Aorta (tissue), 5 donors: ENCODE measurements around the gene SERPIND1. TPM values are rescaled to one million over a fixed set of nuclear protein-coding genes. Genes with fewer than 3 reads are reported as not detected.
"Not testable (repeated sequence)": the region's sequence is repeated elsewhere in the genome, so short reads cannot be mapped to it uniquely, and the experiment has no call there.

Source experiments
- ATAC-seq: fragments of 200-7000 bp; cut with Tn5 transposase; one replicate; pipeline ENCODE4 v1.9.1; 2022; ENCODE audit warnings: moderate library complexity; ENCODE audit not compliant: low FRiP score
- DNase-seq, 2 donors: peaks; one replicate each; pipeline ENCODE4 v3.0.0-alpha.2; 2020
- H3K27ac ChIP-seq, 2 donors: one replicate each; pipeline ENCODE4 v1.5.1; 2013; ENCODE audit warnings: low read length in 2 of 2, mild to moderate bottlenecking in 2 of 2, moderate library complexity in 2 of 2, control low read depth in 1 of 2, inconsistent platforms in 1 of 2, low read depth in 1 of 2
- H3K27me3 ChIP-seq, 2 donors: one replicate each; pipeline ENCODE4 v1.6.1; 2013; ENCODE audit warnings: control low read depth in 1 of 2, low read length in 1 of 2, mild to moderate bottlenecking in 1 of 2, moderate library complexity in 1 of 2; ENCODE audit not compliant: insufficient read depth in 2 of 2, control insufficient read depth in 1 of 2
- H3K36me3 ChIP-seq, 2 donors: one replicate each; pipeline ENCODE4 v1.6.1; 2013; ENCODE audit warnings: control low read depth in 1 of 2, low read length in 1 of 2, mild to moderate bottlenecking in 1 of 2; ENCODE audit not compliant: insufficient read depth in 2 of 2, control insufficient read depth in 1 of 2
- H3K4me1 ChIP-seq, 2 donors: one replicate each; pipeline ENCODE4 v1.6.1; 2013; ENCODE audit warnings: low read length in 2 of 2, control low read depth in 1 of 2, mild to moderate bottlenecking in 1 of 2, moderate library complexity in 1 of 2; ENCODE audit not compliant: insufficient read depth in 2 of 2, control insufficient read depth in 1 of 2
- H3K4me3 ChIP-seq, 2 donors: one replicate each; pipeline ENCODE4 v1.5.1; 2013; ENCODE audit warnings: low read length in 2 of 2, control low read depth in 1 of 2, mild to moderate bottlenecking in 1 of 2
- H3K9me3 ChIP-seq: one replicate; pipeline ENCODE4 v1.6.1; 2013; ENCODE audit warnings: mild to moderate bottlenecking, low read length; ENCODE audit not compliant: control insufficient read depth
- WGBS, 2 donors: extraction: QIAGEN DNeasy Blood & Tissue Kit; methylation state at CpG; one replicate each; pipeline ENCODE4 v1.1.7; 2013; 5-methylcytosine and 5-hydroxymethylcytosine counted together
- intact Hi-C, 2 donors: fragments of 100-400 bp; cut with DNase I; formaldehyde crosslinking; loops; one replicate each; pipeline versions ENCODE4 v1.14.2 to v1.15.0; 2022
- polyA plus RNA-seq, 2 donors: library from polyadenylated mRNA; stranded (reverse); fragments of 200-250 nt; gene quantifications; one replicate each; pipeline ENCODE4 v1.2.3, GENCODE V29; 2013
- total RNA-seq, 2 donors: library from RNA; stranded (reverse); fragmentation: NEBNext Ultra II Directional; extraction: Animal tissue kit (Norgen Biotek cat#: 25700); gene quantifications; one replicate each; pipeline ENCODE4 v1.2.1, GENCODE V29; 2021
- donor health status: healthy with polysubstance abuse.
- donor health status: Bipolar disorder and iron deficiency.
- donor health status: DM: no; HTN: no; CAD: no.
- donor health status: DM: no; HTN: no; CAD: no.
- donor health status: DM: yes; HTN: yes; CAD: no.

The SERPIND1 gene
- total and polyA plus RNA-seq, 4 donors, result 0.15 to 0.38 (median 0.23) TPM; not detected in 1

DNA sequence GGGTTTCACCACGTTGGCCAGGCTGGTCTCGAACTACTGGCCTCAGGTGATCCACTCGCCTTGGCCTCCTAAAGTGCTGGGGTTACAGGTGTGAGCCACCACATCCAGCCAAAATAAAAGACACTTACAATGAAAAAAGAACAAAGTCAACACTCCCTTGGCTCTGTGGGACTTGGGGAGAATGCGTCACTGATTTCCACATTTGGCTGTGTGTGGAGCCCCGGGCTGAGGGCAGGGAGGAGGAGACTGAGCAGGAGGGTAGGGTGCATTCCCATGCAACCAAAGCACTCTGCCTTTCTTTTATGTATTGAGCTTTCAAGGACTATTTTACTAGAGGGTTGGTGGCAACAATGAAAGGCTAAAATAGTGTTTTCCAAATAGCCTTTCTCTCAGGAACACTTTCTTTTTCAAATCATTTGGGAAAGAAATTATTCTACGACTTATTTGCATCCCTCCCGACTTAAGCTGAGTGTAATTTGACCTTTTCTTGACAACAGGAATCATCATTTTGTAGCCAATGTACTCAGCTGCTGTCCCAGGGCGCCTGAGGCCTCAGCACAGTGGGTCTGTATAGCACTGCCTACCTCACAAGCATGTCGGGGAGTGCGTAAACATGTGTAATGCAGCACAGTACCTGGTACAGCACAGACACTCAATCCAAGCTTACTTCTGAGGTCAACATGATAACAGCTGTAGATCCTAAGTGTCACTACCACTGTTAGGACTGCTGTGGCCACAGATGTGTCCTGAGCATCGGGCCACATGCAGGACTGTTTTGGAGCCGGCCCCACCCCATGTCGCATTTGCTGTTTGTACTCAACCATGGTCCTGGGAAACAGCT, 10.1 kb upstream of the SERPIND1 start:
- 79 to 86% methylated on average over 13 of the region's 13 CpGs for WGBS, 2 donors
- Histone ChIP-seq H3K4me3 (no peak overlapping the region), H3K27me3 (no peaks in the 10 kb centered on the region), H3K9me3 (no peaks in the 10 kb centered on the region), H3K36me3 (peaks cover 0 to 6% of the 10 kb centered on the region in 2 donors), H3K4me1 (no peaks in the 10 kb centered on the region), H3K27ac (no peak overlapping the region)
- intact Hi-C loops, result no loop called here
- DNase-seq (no peak), ATAC-seq (no peak)

GRCh38 chr22:20764471-20764720, 9.5 kb upstream of the SERPIND1 start:
- H3K9me3 ChIP-seq, result no peaks in the 10 kb centered on the region
- no peaks in the 10 kb centered on the region for H3K27me3 ChIP-seq
- DNase-seq (no peak), ATAC-seq (no peak)
- H3K4me3 ChIP-seq, result no peak overlapping the region
- no peak overlapping the region for H3K27ac ChIP-seq
- intact Hi-C loops, result no loop called here
- no peaks in the 10 kb centered on the region for H3K4me1 ChIP-seq
- 82 to 88% methylated on average over 7 of the region's 7 CpGs for WGBS, 2 donors
- H3K36me3 ChIP-seq, result peaks cover 0 to 6% of the 10 kb centered on the region in 2 donors

DNA sequence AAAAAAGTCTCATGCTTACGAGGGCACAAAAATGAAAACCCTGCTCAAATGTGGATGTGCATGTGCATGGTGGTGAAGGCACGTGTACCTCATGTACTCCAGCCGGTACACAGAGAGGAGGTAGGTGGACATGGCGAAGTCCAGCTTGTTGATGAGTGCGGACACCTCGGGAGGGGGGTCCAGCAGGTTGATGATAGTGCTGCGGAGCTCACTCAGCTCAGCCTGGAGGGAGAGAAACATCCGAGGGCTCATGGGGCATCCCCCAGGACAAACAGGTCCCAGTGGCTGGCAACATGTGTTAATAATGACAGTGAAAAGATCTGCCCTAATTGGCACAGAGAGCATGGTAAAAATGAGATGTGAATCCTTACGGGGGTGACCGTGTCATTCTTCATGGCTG, 9.2 kb upstream of the SERPIND1 start:
- H3K4me1 ChIP-seq, result no peaks in the 10 kb centered on the region
- H3K27me3 ChIP-seq, result no peaks in the 10 kb centered on the region
- peaks cover 0 to 6% of the 10 kb centered on the region in 2 donors for H3K36me3 ChIP-seq
- no peak overlapping the region for H3K27ac ChIP-seq
- no peak for DNase-seq
- no peak overlapping the region for H3K4me3 ChIP-seq
- no peak for ATAC-seq
- 94 to 95% methylated on average over 10 of the region's 10 CpGs for WGBS, 2 donors
- intact Hi-C loops, result no loop called here
- no peaks in the 10 kb centered on the region for H3K9me3 ChIP-seq

GRCh38 chr22:20765938-20766337, 8.0 kb upstream of the SERPIND1 start:
- WGBS, 2 donors, result 88% methylated on average over 2 of the region's 2 CpGs
- no peaks in the 10 kb centered on the region for H3K27me3 ChIP-seq
- H3K4me3 ChIP-seq, result no peak overlapping the region
- ATAC-seq (no peak), DNase-seq (no peak)
- H3K36me3 ChIP-seq, result peaks cover 0 to 6% of the 10 kb centered on the region in 2 donors
- H3K9me3 ChIP-seq, result no peaks in the 10 kb centered on the region
- no peaks in the 10 kb centered on the region for H3K4me1 ChIP-seq
- H3K27ac ChIP-seq, result no peak overlapping the region
- intact Hi-C loops, result no loop called here

DNA sequence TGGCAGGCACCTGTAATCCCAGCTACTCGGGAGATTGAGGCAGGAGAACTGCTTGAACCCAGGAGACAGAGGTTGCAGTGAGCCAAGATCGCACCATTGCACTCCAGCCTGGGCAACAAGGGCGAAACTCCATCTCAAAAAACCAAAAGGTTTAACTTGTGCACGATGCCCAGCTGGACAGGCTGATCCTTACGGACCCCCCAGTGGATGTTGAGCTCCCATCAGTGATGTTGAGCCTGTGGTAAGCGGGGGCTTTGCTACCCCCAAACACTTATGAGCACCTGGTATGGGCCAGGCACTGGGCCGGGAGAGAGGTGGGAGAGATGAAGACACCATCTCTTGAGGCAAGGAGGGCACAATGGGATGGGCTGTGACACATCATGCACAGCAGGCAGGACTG, 7.4 kb upstream of the SERPIND1 start:
- ATAC-seq (no peak), DNase-seq (no peak)
- 99% methylated on average over 7 of the region's 7 CpGs for WGBS, 2 donors
- no peaks in the 10 kb centered on the region for H3K27me3 ChIP-seq
- H3K4me1 ChIP-seq, result no peaks in the 10 kb centered on the region
- H3K9me3 ChIP-seq, result no peaks in the 10 kb centered on the region
- H3K4me3 ChIP-seq, result no peak overlapping the region
- peaks cover 0 to 6% of the 10 kb centered on the region in 2 donors for H3K36me3 ChIP-seq
- intact Hi-C loops, result no loop called here
- no peak overlapping the region for H3K27ac ChIP-seq

GRCh38 chr22:20769496-20769826, 4.5 kb upstream of the SERPIND1 start:
- H3K27ac ChIP-seq, intact Hi-C loops, DNase-seq, ATAC-seq, H3K27me3 ChIP-seq, H3K36me3 ChIP-seq, H3K4me1 ChIP-seq, H3K9me3 ChIP-seq, H3K4me3 ChIP-seq: not testable (repeated sequence)
- WGBS, 2 donors, result 87 to 92% methylated on average over 9 of the region's 9 CpGs

GRCh38 chr22:20771918-20772625, 1.8 kb upstream of the SERPIND1 start:
- no peaks in the 10 kb centered on the region for H3K9me3 ChIP-seq
- H3K27me3 ChIP-seq, result no peaks in the 10 kb centered on the region
- no peaks in the 10 kb centered on the region for H3K36me3 ChIP-seq
- DNase-seq, result no peak
- H3K4me3 ChIP-seq, result no peak overlapping the region
- intact Hi-C loops, result no loop called here
- 85 to 91% methylated on average over 9 of the region's 9 CpGs for WGBS, 2 donors
- no peak for ATAC-seq
- H3K4me1 ChIP-seq, result no peaks in the 10 kb centered on the region
- no peak overlapping the region for H3K27ac ChIP-seq

DNA sequence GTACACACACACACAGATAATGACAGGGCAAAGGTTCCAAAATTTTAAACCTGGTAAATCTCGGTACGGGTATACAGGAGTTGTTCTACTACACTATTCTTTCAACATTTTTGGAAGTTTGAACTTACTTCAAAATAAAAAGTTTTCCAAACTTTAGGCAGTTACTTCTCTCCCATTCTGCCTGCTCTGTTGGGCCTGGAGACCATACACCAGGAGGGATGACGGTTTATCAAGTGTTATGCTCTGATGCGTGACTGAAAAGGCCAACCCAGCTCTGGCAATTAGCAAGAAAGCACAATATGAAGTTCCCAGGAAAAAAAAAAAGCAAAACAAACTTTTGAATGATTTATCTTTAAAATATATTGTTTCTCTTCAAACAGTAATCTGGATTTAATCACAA, 969 bp downstream of the SERPIND1 start:
- Histone ChIP-seq H3K4me3 (no peak overlapping the region), H3K4me1 (no peaks in the 10 kb centered on the region), H3K27ac (no peak overlapping the region), H3K9me3 (no peaks in the 10 kb centered on the region), H3K27me3 (no peaks in the 10 kb centered on the region), H3K36me3 (no peaks in the 10 kb centered on the region)
- intact Hi-C loops, result no loop called here
- no peak for ATAC-seq
- DNase-seq, result no peak
- 67 to 69% methylated on average over 4 of the region's 4 CpGs for WGBS, 2 donors

DNA sequence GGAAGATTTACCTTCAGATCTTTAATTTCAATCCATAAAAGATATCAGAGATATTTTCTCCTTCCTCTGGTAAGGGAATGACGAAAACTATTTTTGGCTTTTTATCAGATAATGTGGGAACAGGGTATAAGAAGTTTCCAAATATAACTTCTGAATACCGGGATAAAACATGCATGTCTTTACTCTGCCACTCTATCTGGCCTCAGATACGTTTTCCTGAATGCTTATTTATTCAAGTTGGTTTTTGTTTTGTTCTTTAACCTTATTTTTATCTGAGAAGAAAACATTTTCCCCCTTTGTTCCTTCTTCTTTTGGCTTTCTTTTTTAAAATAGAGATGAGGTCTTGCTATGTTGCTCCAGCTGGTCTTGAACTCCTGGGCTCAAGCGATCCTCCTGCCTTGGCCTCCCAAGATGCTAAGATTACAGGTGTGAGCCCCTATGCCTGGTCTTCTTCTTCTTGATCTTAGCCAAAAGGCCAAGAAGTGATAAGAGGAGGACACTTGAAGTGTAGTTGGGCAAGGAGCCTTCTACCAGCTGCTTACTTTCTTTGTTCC, 1.5 kb downstream of the SERPIND1 start:
- Histone ChIP-seq H3K4me3 (no peak overlapping the region), H3K27ac (peak overlapping the region; percentile 29 to 69), H3K9me3 (no peaks in the 10 kb centered on the region), H3K27me3 (no peaks in the 10 kb centered on the region), H3K36me3 (no peaks in the 10 kb centered on the region), H3K4me1 (no peaks in the 10 kb centered on the region)
- intact Hi-C loops, result no loop called here
- DNase-seq (no peak), ATAC-seq (no peak)
- 19 to 28% methylated on average over 4 of the region's 4 CpGs for WGBS, 2 donors
